NCI-H82 (cell line): Measurements from ENCODE around the gene GPC2.

Experiments used
- DNase-seq: peaks from one replicate; lab custom pipeline; 2025; lab: John Stamatoyannopoulos, UW

GPC2 gene

DNA sequence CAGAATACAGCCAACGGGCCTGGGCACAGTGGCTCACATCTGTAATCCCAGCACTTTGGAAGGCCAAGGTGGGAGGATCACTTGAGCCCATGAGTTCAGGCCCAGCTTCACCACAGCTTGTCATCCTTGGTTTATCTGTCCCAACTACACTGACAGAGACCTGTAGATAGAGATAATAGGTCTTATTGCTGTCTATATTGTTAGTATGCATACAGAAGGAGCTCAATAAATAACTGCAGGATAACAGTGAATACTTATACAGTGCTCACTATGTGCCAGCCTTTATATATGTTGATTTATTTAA lies 56.5 kb downstream of the GPC2 start:
- DNase-seq: no peak

DNA sequence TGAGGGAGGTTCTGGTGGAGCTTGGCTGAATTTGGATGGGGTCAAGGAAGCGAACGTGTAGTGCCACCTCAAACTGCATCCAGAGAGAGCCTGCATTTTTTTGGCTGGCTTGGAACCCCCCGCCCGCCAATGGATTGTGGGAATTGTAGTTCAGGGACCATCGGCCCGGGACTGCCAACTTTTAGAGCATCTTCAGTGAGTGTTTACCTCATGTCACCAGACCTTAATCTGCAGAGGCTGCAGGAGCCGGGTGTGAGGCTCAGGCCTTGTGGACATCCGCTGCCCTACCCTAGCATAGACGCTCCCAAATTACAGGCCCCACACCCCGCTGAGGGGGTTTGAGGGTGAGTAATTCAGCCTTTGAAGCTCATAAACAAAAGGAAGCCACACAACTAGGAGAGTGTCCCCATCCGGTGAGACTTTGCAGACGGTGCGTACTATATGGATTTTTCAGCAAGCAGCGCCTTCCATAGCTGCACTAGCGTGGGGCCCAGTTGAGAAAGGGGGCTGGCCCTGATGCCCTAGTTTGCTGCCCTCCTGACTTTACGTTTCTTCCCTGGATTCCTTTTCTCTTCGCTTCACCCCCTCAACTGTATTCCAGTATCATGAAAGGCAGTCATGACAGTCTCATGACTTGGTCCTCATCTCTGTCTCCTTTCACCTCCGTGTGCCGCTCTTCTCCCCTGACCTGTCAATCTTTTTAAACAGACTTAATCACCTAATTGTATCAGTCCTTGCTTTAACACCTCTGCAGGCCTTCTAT lies 57.0 kb downstream of the GPC2 start:
- DNase-seq: peak; percentile 77
